ENCODE data around the gene SPG7.

SPG7 gene

GRCh38 chr16:89547291-89547690 is 39.1 kb downstream of the SPG7 start:
- Histone ChIP-seq H3K36me3 (no peaks in the 10 kb centered on the region), H3K27ac (no peak overlapping the region), H3K9me3 (ENCODE audit: severe bottlenecking) (no peaks in the 10 kb centered on the region), H3K4me3 (ENCODE audit: low read depth, low read length) (no peak overlapping the region), H3K27me3 (ENCODE audit: insufficient read depth, low read depth, severe bottlenecking) (no peaks in the 10 kb centered on the region)
- no peak for TF ChIP-seq CTCF (IDR thresholded peaks at IDR 0.05; ENCODE audit: low read depth, low read length)
- no peak for DNase-seq

GRCh38 chr16:89547860-89548259 is 39.7 kb downstream of the SPG7 start:
- no peaks in the 10 kb centered on the region for H3K27me3 ChIP-seq (ENCODE audit: insufficient read depth, low read depth, severe bottlenecking)
- DNase-seq: no peak
- no peaks in the 10 kb centered on the region for H3K36me3 ChIP-seq
- no peak overlapping the region for H3K4me3 ChIP-seq (ENCODE audit: low read depth, low read length)
- H3K27ac ChIP-seq: no peak overlapping the region
- TF ChIP-seq CTCF (IDR thresholded peaks at IDR 0.05; ENCODE audit: low read depth, low read length): no peak
- H3K9me3 ChIP-seq (ENCODE audit: severe bottlenecking): no peaks in the 10 kb centered on the region

DNA sequence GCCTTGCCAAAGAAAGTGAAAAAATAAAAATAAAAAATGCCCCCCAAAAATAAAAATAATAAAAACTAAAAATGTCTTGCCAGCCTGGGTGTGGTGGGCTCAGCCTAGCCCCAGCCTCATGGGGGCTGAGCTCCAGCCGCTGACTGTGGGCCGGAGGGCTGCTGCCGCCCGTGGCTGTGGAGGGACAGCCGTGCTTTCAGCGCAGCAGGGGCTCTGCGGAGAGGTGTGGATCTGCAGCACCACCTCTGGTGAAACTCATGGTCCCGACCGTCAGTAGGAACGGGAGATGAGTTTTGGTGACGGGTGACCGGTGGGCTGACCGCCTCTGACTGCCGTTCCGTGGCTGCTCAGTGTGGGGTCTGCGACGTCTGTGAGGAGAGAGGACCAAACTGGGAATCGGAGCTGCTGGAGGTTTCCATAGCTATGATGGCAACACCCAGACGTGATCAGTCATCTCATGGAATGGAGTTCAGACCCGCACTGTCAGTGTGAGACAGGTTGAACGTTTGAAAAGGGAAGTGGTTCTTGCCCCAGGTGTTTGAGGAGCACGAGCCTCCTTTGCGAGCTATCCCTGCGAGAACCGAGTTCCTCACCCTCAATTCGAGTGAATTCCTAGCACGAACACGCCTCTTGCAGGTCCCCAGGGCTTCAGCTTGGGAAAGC is 40.3 kb downstream of the SPG7 start:
- Histone ChIP-seq H3K27me3 (ENCODE audit: insufficient read depth, low read depth, severe bottlenecking) (no peaks in the 10 kb centered on the region), H3K36me3 (no peaks in the 10 kb centered on the region), H3K27ac (no peak overlapping the region), H3K9me3 (ENCODE audit: severe bottlenecking) (no peaks in the 10 kb centered on the region), H3K4me3 (ENCODE audit: low read depth, low read length) (no peak overlapping the region)
- no peak for DNase-seq
- no peak for TF ChIP-seq CTCF (IDR thresholded peaks at IDR 0.05; ENCODE audit: low read depth, low read length)

GRCh38 chr16:89549007-89549700 is 41.0 kb downstream of the SPG7 start:
- Histone ChIP-seq H3K27me3 (ENCODE audit: insufficient read depth, low read depth, severe bottlenecking) (no peaks in the 10 kb centered on the region), H3K27ac (no peak overlapping the region), H3K36me3 (no peaks in the 10 kb centered on the region), H3K4me3 (ENCODE audit: low read depth, low read length) (no peak overlapping the region), H3K9me3 (ENCODE audit: severe bottlenecking) (no peaks in the 10 kb centered on the region)
- TF ChIP-seq CTCF (IDR thresholded peaks at IDR 0.05; ENCODE audit: low read depth, low read length): no peak
- DNase-seq: no peak

DNA sequence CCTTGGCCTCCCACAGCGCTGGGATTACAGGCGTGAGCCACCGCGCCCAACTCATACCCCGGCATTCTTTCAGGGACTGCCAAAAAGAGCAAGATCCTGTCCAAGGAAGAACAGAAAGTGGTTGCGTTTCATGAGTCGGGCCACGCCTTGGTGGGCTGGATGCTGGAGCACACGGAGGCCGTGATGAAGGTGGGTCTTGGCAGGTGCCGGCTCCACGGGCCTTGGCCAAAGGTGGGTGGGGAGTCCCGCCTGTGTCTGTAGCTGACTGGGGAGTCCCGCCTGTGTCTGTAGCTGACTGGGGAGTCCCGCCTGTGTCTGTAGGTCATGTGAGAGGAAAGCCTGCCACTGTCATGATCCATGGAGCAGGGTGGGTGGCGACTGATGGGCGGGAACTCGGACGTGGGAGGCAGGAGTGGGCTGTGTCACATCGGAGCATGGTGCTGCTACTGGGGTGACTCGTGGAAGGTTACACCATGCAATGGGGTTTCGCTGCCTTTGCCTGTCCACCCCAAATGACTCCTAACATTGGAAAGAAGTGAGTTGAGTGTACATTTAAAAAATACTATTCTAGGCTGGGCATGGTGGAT is 42.3 kb downstream of the SPG7 start:
- no peak for DNase-seq
- Histone ChIP-seq H3K36me3 (no peaks in the 10 kb centered on the region), H3K4me3 (ENCODE audit: low read depth, low read length) (no peak overlapping the region), H3K27me3 (ENCODE audit: insufficient read depth, low read depth, severe bottlenecking) (no peaks in the 10 kb centered on the region), H3K9me3 (ENCODE audit: severe bottlenecking) (no peaks in the 10 kb centered on the region), H3K27ac (no peak overlapping the region)
- TF ChIP-seq CTCF (IDR thresholded peaks at IDR 0.05; ENCODE audit: low read depth, low read length): no peak

Measured in WERI-Rb-1 (cell line).